Psoas muscle (tissue), 8 donors: ENCODE results near the gene LGALS3BP. TPM values are rescaled to one million over a fixed set of nuclear protein-coding genes. Genes with fewer than 3 reads are reported as not detected.

ENCODE experiments used
- ATAC-seq, 4 donors: fragments of 200-7000 bp; cut with Tn5 transposase; one replicate each; pipeline ENCODE4 v1.9.1; 2020; ENCODE audit warnings: moderate library complexity in 3 of 4, mild to moderate bottlenecking in 2 of 4
- DNase-seq, 2 donors: peaks; one replicate each; pipeline ENCODE4 v3.0.0-alpha.2; 2020
- H3K27ac ChIP-seq: fragments of 200-600 bp; one replicate; pipeline ENCODE4 v1.8.0; 2022
- H3K27me3 ChIP-seq, 3 donors: fragments of 200-600 bp in 1 of 3; one replicate each; pipeline versions ENCODE4 v1.6.1 to v1.8.0; 2013 to 2022; ENCODE audit warnings: low read length in 2 of 3, mild to moderate bottlenecking in 2 of 3, moderate library complexity in 1 of 3; ENCODE audit not compliant: insufficient read depth in 3 of 3
- H3K36me3 ChIP-seq, 2 donors: fragments of 200-600 bp in 1 of 2; one replicate each; pipeline versions ENCODE4 v1.6.1 to v1.8.0; 2013 to 2022; ENCODE audit warnings: low read depth in 1 of 2, mild to moderate bottlenecking in 1 of 2, moderate library complexity in 1 of 2; ENCODE audit not compliant: insufficient read depth in 1 of 2
- H3K4me1 ChIP-seq: fragments of 200-600 bp; one replicate; pipeline ENCODE4 v1.8.0; 2022
- H3K4me3 ChIP-seq: fragments of 200-600 bp; one replicate; pipeline ENCODE4 v1.8.0; 2022; ENCODE audit warnings: mild to moderate bottlenecking
- H3K9me3 ChIP-seq: fragments of 200-600 bp; one replicate; pipeline ENCODE4 v1.8.0; 2022
- CTCF ChIP-seq: fragments of 200-600 bp; IDR thresholded peaks from one replicate; pipeline ENCODE4 v1.8.0; 2022; ENCODE audit warnings: antibody characterized with exemption
- WGBS, 3 donors: extraction: QIAGEN DNeasy Blood & Tissue Kit; methylation state at CpG; one replicate each; pipeline versions ENCODE4 v1.1.6 to v1.1.7; 2013; 5-methylcytosine and 5-hydroxymethylcytosine counted together
- intact Hi-C, 2 donors: fragments of 100-400 bp; cut with DNase I; formaldehyde crosslinking; loops; one replicate each; pipeline versions ENCODE4 v1.11.0 to v1.14.2; 2022
- polyA plus RNA-seq, 3 donors: library from polyadenylated mRNA; stranded (reverse); fragments of 200-250 nt; gene quantifications; one replicate each; pipeline ENCODE4 v1.2.3, GENCODE V29; 2013
- total RNA-seq, 4 donors: library from RNA; stranded (reverse); fragmentation: NEBNext Ultra II Directional in 2 of 4; extraction: Animal tissue kit (Norgen Biotek cat#: 25700) in 2 of 4; gene quantifications; one replicate each; pipeline versions ENCODE4 v1.2.1 to v1.2.4, GENCODE V29; 2021 to 2023
- donor health status: healthy with polysubstance abuse.
- donor health status: DM: no; HTN: no; CAD: no; lungs with moderate emphysema.
- donor health status: Bipolar disorder and iron deficiency.
- donor health status: healthy.
- donor health status: DM: yes; HTN: yes; CAD: no.
- donor health status: DM: no; HTN: no; CAD: no.
- donor health status: DM: no; HTN: no; CAD: no.
- donor health status: DM: yes; HTN: yes; CAD: no.

Gene LGALS3BP
- total and polyA plus RNA-seq, 7 donors = 8.9 to 35.5 (median 14.9) TPM

- Histone ChIP-seq H3K27ac (no peak overlapping the region), H3K9me3 (no peaks in the 10 kb centered on the region), H3K27me3 (no peaks in the 10 kb centered on the region), H3K4me1 (peaks cover 17% of the 10 kb centered on the region), H3K36me3 (peaks cover 0 to 2% of the 10 kb centered on the region in 2 donors), H3K4me3 (no peak overlapping the region)
- intact Hi-C loops = no loop called here
- DNase-seq = no peak
- 73 to 74% (median 74%) methylated on average over 6 of the region's 6 CpGs for WGBS, 3 donors
- ATAC-seq = no peak
- TF ChIP-seq CTCF = no peak
These were observed 32.9 kb upstream of the LGALS3BP start for GRCh38 chr17:79012563-79013134.

- Histone ChIP-seq H3K27me3 (no peaks in the 10 kb centered on the region), H3K4me3 (no peak overlapping the region), H3K9me3 (no peaks in the 10 kb centered on the region), H3K27ac (no peak overlapping the region), H3K4me1 (peaks cover 22% of the 10 kb centered on the region), H3K36me3 (peaks cover 0 to 5% of the 10 kb centered on the region in 2 donors)
- intact Hi-C loops = no loop called here
- 65 to 76% (median 73%) methylated on average over 5 of the region's 5 CpGs for WGBS, 3 donors
- TF ChIP-seq CTCF = no peak
- no peak for DNase-seq
- ATAC-seq = no peak
These were observed 31.9 kb upstream of the LGALS3BP start for GRCh38 chr17:79011451-79012147.

GRCh38 chr17:79010304-79010646 lies 30.6 kb upstream of the LGALS3BP start:
- Histone ChIP-seq H3K36me3 (peaks cover 0 to 5% of the 10 kb centered on the region in 2 donors), H3K4me3 (peak overlapping the region; percentile 74), H3K27me3 (no peaks in the 10 kb centered on the region), H3K27ac (peak overlapping the region; percentile 91), H3K9me3 (no peaks in the 10 kb centered on the region), H3K4me1 (peaks cover 29% of the 10 kb centered on the region)
- intact Hi-C loops = no loop called here
- DNase-seq (no peak), ATAC-seq (peak in 2 of 4 donors; percentile 3 to 14)
- WGBS, 3 donors = 53 to 61% (median 58%) methylated on average over 7 of the region's 7 CpGs
- TF ChIP-seq CTCF = no peak

GRCh38 chr17:79009397-79010303 lies 29.9 kb upstream of the LGALS3BP start, which contains the start of gene CANT1:
CANT1 (minus strand) TSS chr17:79009764; CDS start chr17:78997622, 12,142 bp downstream.
- no peak for TF ChIP-seq CTCF
- intact Hi-C loops = no loop called here
- DNase-seq (peak; percentile 87 to 90), ATAC-seq (peak; percentile 93 to 99 (median 96))
- WGBS, 3 donors = 1 to 2% (median 1%) methylated on average over 49 to 73 of the region's 73 CpGs
- Histone ChIP-seq H3K27me3 (no peaks in the 10 kb centered on the region), H3K4me1 (peaks cover 29% of the 10 kb centered on the region), H3K36me3 (peaks cover 0 to 5% of the 10 kb centered on the region in 2 donors), H3K4me3 (peak within 1 kb of the TSS; percentile 74), H3K27ac (peak within 1 kb of the TSS; percentile 91), H3K9me3 (no peaks in the 10 kb centered on the region)
